B cell (primary cell): Measurements from ENCODE around the gene DPCD. TPM values are rescaled to one million over a fixed set of nuclear protein-coding genes. Genes with fewer than 3 reads are reported as not detected.

Experiments
- ATAC-seq: fragments of 200-7000 bp; cut with Tn5 transposase; one replicate; pipeline ENCODE4 v1.10.0; 2021; ENCODE audit warnings: low read depth, mild to moderate bottlenecking, moderate number of reproducible peaks, moderate library complexity
- CTCF ChIA-PET: fragments of 350-600 bp; sonication (Branson Sonifier 250); formaldehyde crosslinking; loops from one replicate; lab custom pipeline; 2021; ENCODE audit warnings: antibody characterized with exemption, inconsistent platforms; lab: Charles Lee
- POLR2A ChIA-PET: fragments of 350-600 bp; sonication (Branson Sonifier 250); formaldehyde crosslinking; loops from one replicate; lab custom pipeline; 2021; ENCODE audit warnings: antibody characterized with exemption; lab: Charles Lee
- DNase-seq: peaks from one replicate; pipeline ENCODE4 v3.0.0; 2013
- H2AFZ ChIP-seq: 2 replicates; pipeline ENCODE4 v1.6.1; 2012; ENCODE audit warnings: mild to moderate bottlenecking, low read depth, low read length; ENCODE audit not compliant: insufficient read depth, poor library complexity, severe bottlenecking
- H3K27ac ChIP-seq, 2 donors: 1 replicate in 1 of 2; 2 replicates in 1 of 2; pipeline ENCODE4 v1.5.1; 2012 to 2013; ENCODE audit warnings: low read length in 2 of 2, mild to moderate bottlenecking in 2 of 2, moderate library complexity in 1 of 2
- H3K27me3 ChIP-seq, 4 experiments: fragments of 200-600 bp in 1 of 4; sonication (generic) in 1 of 4; replicated peaks in 1 of 4; 1 replicate in 2 of 4; 2 replicates in 2 of 4; pipeline versions ENCODE4 v1.6.1 to v1.7.0; 2013 to 2016; ENCODE audit warnings: low read length in 3 of 4, mild to moderate bottlenecking in 2 of 4, mixed read lengths in 1 of 4, moderate library complexity in 1 of 4; ENCODE audit not compliant: insufficient read depth in 4 of 4, control insufficient read depth in 3 of 4; ENCODE audit errors: control extremely low read depth in 1 of 4
- H3K36me3 ChIP-seq, 2 experiments: replicated peaks in 1 of 2; 1 replicate in 1 of 2; 2 replicates in 1 of 2; pipeline versions ENCODE4 v1.6.1 to v1.7.1; 2013; ENCODE audit warnings: low read length in 1 of 2; ENCODE audit not compliant: insufficient read depth in 2 of 2, control insufficient read depth in 1 of 2; ENCODE audit errors: control extremely low read depth in 1 of 2, extremely low read depth in 1 of 2
- H3K4me1 ChIP-seq, 2 donors: fragments of 200-600 bp in 1 of 2; sonication (generic) in 1 of 2; 1 replicate in 1 of 2; 2 replicates in 1 of 2; pipeline versions ENCODE4 v1.5.1 to v1.6.1; 2013 to 2017; ENCODE audit warnings: low read length in 2 of 2; ENCODE audit not compliant: control insufficient read depth in 2 of 2, insufficient read depth in 2 of 2
- H3K4me2 ChIP-seq: replicated peaks from 2 replicates; pipeline ENCODE3; 2012; ENCODE audit warnings: mild to moderate bottlenecking, low read depth, low read length; ENCODE audit not compliant: poor library complexity, severe bottlenecking
- H3K4me3 ChIP-seq, 5 experiments: fragments of 200-600 bp in 1 of 5; sonication (generic) in 1 of 5; 1 replicate in 3 of 5; 2 replicates in 2 of 5; pipeline versions ENCODE4 v1.5.1 to v1.7.0; 2011 to 2016; ENCODE audit warnings: low read length in 4 of 5, mild to moderate bottlenecking in 4 of 5, low read depth in 2 of 5, control low read depth in 1 of 5, moderate library complexity in 1 of 5; ENCODE audit not compliant: insufficient read depth in 1 of 5; ENCODE audit errors: control extremely low read depth in 1 of 5, extremely low read depth in 1 of 5
- H3K79me2 ChIP-seq: fragments of 200-600 bp; sonication (generic); one replicate; pipeline ENCODE4 v1.6.0; 2016; ENCODE audit warnings: low read length; ENCODE audit not compliant: control insufficient read depth, insufficient read depth
- H3K9ac ChIP-seq: fragments of 200-600 bp; sonication (generic); 2 replicates; pipeline ENCODE4 v1.6.1; 2017; ENCODE audit warnings: mild to moderate bottlenecking, low read length, moderate library complexity
- H3K9me3 ChIP-seq, 3 donors: one replicate each; pipeline versions ENCODE4 v1.6.1 to v1.7.1; 2013; ENCODE audit warnings: low read length in 2 of 3; ENCODE audit not compliant: control insufficient read depth in 2 of 3, insufficient read depth in 1 of 3; ENCODE audit errors: control extremely low read depth in 1 of 3
- H4K20me1 ChIP-seq: 2 replicates; pipeline ENCODE4 v1.6.0; 2012; ENCODE audit warnings: mild to moderate bottlenecking, low read length; ENCODE audit not compliant: insufficient read depth, control insufficient read depth, poor library complexity, severe bottlenecking
- H3K27ac Mint-ChIP-seq: one replicate; pipeline ENCODE4 v1.8.0; 2021; ENCODE audit warnings: mixed read lengths
- H3K27me3 Mint-ChIP-seq: one replicate; pipeline ENCODE4 v1.8.0; 2021; ENCODE audit warnings: mixed read lengths
- H3K4me1 Mint-ChIP-seq: one replicate; pipeline ENCODE4 v1.8.0; 2021; ENCODE audit warnings: mixed read lengths
- H3K4me3 Mint-ChIP-seq: one replicate; pipeline ENCODE4 v1.8.0; 2021; ENCODE audit warnings: mixed read lengths
- H3K9me3 Mint-ChIP-seq: one replicate; pipeline ENCODE4 v1.8.0; 2022; ENCODE audit warnings: mixed read lengths; ENCODE audit not compliant: insufficient read depth
- CTCF ChIP-seq: fragments of 200-600 bp; IDR thresholded peaks from one replicate; pipeline ENCODE4 v1.8.0; 2022; ENCODE audit warnings: antibody characterized with exemption, mild to moderate bottlenecking
- EZH2 ChIP-seq: IDR thresholded peaks from 2 replicates; pipeline ENCODE4 v1.6.1; 2012; ENCODE audit warnings: borderline replicate concordance, low read depth, mild to moderate bottlenecking, moderate library complexity, low read length; ENCODE audit not compliant: insufficient read depth, poor library complexity, severe bottlenecking
- WGBS: methylation state at CpG from one replicate; pipeline ENCODE4 v1.1.5; 2013; ENCODE audit warnings: missing lambda C conversion rate; ENCODE audit not compliant: insufficient coverage; 5-methylcytosine and 5-hydroxymethylcytosine counted together
- intact Hi-C: fragments of 100-400 bp; cut with micrococcal nuclease; formaldehyde crosslinking; loops from one replicate; pipeline ENCODE4 v1.10.0; 2022
- polyA plus RNA-seq: library from polyadenylated mRNA; depleted of rRNA; stranded (reverse); fragments of >200 nt; gene quantifications from 2 replicates; pipeline ENCODE4 v1.2.3, GENCODE V29; 2012
- total RNA-seq, 2 donors: library from RNA; stranded (reverse); fragments of 120-200 nt in 1 of 2; gene quantifications; 1 replicate in 1 of 2; 2 replicates in 1 of 2; pipeline versions ENCODE4 v1.2.3 to v1.2.4, GENCODE V29; 2013 to 2022

The DPCD gene
- total and polyA plus RNA-seq, 2 donors (not counting 1 experiment from before 2014, with no cell fraction given) = 0.88 to 2.2 TPM

- 1% methylated on average over 42 of the region's 56 CpGs for WGBS
- H2AFZ ChIP-seq = peak overlapping the region; percentile 76
- no peaks in the 10 kb centered on the region for H3K79me2 ChIP-seq
- ChIA-PET POLR2A (interaction anchor here (1.5 kb wide), 1 partner anchor 18 kb away, joined by 3 read pairs; no protein-coding TSS in a partner anchor), CTCF (interaction anchor here (0.6 to 5.2 kb wide), 20 partner anchors 8 to 876 kb away, joined by 3 to 47 read pairs (median 4); no protein-coding TSS in a partner anchor)
- peaks cover 0 to 48% (median 34%) of the 10 kb centered on the region in 4 experiments for H3K27me3 ChIP-seq
- peaks cover 21 to 28% of the 10 kb centered on the region in 2 donors for H3K4me1 ChIP-seq
- peak overlapping the region; percentile 42 to 69 (median 64) for H3K4me3 ChIP-seq
- ATAC-seq (peak; percentile 88), DNase-seq (peak; percentile 89)
- peak overlapping the region; percentile 86 for H3K4me3 Mint-ChIP-seq
- H3K9ac ChIP-seq = peak overlapping the region; percentile 69
- intact Hi-C loops = loop anchor here (1.0 to 5.0 kb wide), 4 partner anchors 17 to 473 kb away; no protein-coding TSS in a partner anchor
- H4K20me1 ChIP-seq = no peaks in the 10 kb centered on the region
- peak overlapping the region; percentile 86 for H3K4me2 ChIP-seq
- H3K36me3 ChIP-seq = no peaks in the 10 kb centered on the region
- H3K9me3 Mint-ChIP-seq = no peaks in the 10 kb centered on the region
- no peak overlapping the region for H3K27ac ChIP-seq
- peaks cover 0 to 17% (median 0%) of the 10 kb centered on the region in 3 donors for H3K9me3 ChIP-seq
- TF ChIP-seq CTCF = peak; percentile 85
- no peak for TF ChIP-seq EZH2
- peaks cover 41% of the 10 kb centered on the region for H3K27me3 Mint-ChIP-seq
- peak overlapping the region; percentile 32 for H3K27ac Mint-ChIP-seq
- H3K4me1 Mint-ChIP-seq = peaks cover 17% of the 10 kb centered on the region
Observed at GRCh38 chr10:101569622-101570427, 18.3 kb upstream of the DPCD start.
